PC-3 (cell line): ENCODE measurements around the gene RBMS3.

Experiments used
- EZH2 ChIP-seq: fragments of 300-600 bp; sonication (generic); IDR thresholded peaks from one replicate; pipeline ENCODE4 v1.6.1; 2017; ENCODE audit warnings: antibody characterized with exemption, mild to moderate bottlenecking, low read length; ENCODE audit not compliant: unreplicated experiment
- TF ChIP-seq, protein P1 (sequence below): fragments of 300-600 bp; sonication (generic); conservative IDR thresholded peaks from 2 replicates; pipeline ENCODE4 v1.5.1; 2017; ENCODE audit warnings: antibody characterized with exemption, low read depth, mild to moderate bottlenecking, low read length

DNA sequence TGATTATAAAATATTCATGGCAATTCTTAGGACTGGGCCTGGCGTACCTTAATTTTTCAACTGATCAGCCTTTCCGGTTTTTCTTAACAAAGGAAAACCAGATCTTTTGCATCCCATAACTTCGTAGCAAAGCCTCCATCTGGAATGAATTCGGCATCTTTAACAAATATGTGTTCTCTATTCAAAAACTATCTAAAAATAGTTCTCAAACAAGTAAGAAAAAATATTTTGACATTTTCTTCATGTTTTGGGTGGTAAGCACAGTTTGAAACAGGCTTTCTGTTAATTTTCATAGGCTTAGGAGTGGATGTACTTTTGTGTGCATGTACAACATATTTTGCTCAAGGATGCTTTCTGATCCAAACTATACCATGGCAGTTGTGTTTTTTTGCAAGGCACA, 55.1 kb downstream of the RBMS3 start:
- TF ChIP-seq, protein P1, sequence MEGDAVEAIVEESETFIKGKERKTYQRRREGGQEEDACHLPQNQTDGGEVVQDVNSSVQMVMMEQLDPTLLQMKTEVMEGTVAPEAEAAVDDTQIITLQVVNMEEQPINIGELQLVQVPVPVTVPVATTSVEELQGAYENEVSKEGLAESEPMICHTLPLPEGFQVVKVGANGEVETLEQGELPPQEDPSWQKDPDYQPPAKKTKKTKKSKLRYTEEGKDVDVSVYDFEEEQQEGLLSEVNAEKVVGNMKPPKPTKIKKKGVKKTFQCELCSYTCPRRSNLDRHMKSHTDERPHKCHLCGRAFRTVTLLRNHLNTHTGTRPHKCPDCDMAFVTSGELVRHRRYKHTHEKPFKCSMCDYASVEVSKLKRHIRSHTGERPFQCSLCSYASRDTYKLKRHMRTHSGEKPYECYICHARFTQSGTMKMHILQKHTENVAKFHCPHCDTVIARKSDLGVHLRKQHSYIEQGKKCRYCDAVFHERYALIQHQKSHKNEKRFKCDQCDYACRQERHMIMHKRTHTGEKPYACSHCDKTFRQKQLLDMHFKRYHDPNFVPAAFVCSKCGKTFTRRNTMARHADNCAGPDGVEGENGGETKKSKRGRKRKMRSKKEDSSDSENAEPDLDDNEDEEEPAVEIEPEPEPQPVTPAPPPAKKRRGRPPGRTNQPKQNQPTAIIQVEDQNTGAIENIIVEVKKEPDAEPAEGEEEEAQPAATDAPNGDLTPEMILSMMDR: no peak
- no peak for TF ChIP-seq EZH2
